Measurements from ENCODE around the gene XKR3.

DNA sequence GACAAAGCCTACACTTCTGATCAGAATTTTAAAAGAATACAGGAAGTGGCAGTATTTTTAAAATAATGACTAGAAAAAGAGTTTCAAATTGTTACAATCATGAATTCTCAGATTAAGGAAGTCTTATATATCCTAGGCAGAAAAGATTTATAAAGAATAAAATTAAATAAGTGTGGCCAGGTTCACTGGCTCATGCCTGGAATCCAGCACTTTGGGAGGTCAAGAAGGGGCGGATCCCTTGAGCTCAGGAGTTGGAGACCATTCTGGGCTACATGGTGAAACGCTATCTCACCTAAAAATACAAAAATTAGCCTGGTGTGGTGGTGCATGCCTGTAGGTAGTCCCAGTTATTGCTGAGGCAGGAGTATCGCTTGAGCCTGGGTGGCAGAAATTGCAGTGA, 24.1 kb downstream of the XKR3 start:
- TF ChIP-seq POLR2A (IDR thresholded peaks at IDR 0.05; ENCODE audit: extremely low read depth, insufficient read length) (no peak), MYC (IDR thresholded peaks at IDR 0.05; ENCODE audit: low read depth, low read length) (no peak)
- TF ChIP-seq, protein P1, sequence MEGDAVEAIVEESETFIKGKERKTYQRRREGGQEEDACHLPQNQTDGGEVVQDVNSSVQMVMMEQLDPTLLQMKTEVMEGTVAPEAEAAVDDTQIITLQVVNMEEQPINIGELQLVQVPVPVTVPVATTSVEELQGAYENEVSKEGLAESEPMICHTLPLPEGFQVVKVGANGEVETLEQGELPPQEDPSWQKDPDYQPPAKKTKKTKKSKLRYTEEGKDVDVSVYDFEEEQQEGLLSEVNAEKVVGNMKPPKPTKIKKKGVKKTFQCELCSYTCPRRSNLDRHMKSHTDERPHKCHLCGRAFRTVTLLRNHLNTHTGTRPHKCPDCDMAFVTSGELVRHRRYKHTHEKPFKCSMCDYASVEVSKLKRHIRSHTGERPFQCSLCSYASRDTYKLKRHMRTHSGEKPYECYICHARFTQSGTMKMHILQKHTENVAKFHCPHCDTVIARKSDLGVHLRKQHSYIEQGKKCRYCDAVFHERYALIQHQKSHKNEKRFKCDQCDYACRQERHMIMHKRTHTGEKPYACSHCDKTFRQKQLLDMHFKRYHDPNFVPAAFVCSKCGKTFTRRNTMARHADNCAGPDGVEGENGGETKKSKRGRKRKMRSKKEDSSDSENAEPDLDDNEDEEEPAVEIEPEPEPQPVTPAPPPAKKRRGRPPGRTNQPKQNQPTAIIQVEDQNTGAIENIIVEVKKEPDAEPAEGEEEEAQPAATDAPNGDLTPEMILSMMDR (IDR thresholded peaks at IDR 0.05; ENCODE audit: low read depth, low read length), result no peak
- TF ChIP-seq, protein P2, sequence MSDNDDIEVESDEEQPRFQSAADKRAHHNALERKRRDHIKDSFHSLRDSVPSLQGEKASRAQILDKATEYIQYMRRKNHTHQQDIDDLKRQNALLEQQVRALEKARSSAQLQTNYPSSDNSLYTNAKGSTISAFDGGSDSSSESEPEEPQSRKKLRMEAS (IDR thresholded peaks at IDR 0.05; ENCODE audit: low read depth, low read length), result no peak
